A673 (cell line): Measurements from ENCODE around the gene CACNA2D2. TPM values are rescaled to one million over a fixed set of nuclear protein-coding genes. Genes with fewer than 3 reads are reported as not detected.

ENCODE experiments used
- BruUV-seq: library from RNA; stranded (reverse); fragments of 400-500 nt; replicated peaks from 2 replicates; lab custom pipeline; 2021; lab: Mats Ljungman, UMichigan
- CTCF ChIA-PET: fragments of 300-600 bp; sonication (Branson Sonifier 250); formaldehyde crosslinking; loops from one replicate; lab custom pipeline; 2022; ENCODE audit warnings: antibody characterized with exemption; lab: Charles Lee
- POLR2A ChIA-PET: fragments of 300-600 bp; sonication (Branson Sonifier 250); formaldehyde crosslinking; loops from one replicate; lab custom pipeline; 2022; ENCODE audit warnings: antibody characterized with exemption; ENCODE audit not compliant: low non-redundant PET; lab: Charles Lee
- DNase-seq: peaks from one replicate; pipeline ENCODE4 v3.0.0-alpha.2; 2015; ENCODE audit warnings: low spot score
- H3K27ac ChIP-seq: fragments of 200-600 bp; sonication (generic); 2 replicates; pipeline ENCODE4 v1.5.1; 2016; ENCODE audit warnings: mixed run types, low read depth, mild to moderate bottlenecking, mixed read lengths, antibody characterized with exemption, low read length; ENCODE audit not compliant: poor library complexity, severe bottlenecking
- H3K27me3 ChIP-seq: fragments of 200-600 bp; sonication (generic); replicated peaks from 2 replicates; pipeline ENCODE4 v1.6.1; 2017; ENCODE audit warnings: mixed run types, low read depth, mild to moderate bottlenecking, mixed read lengths, antibody characterized with exemption, low read length; ENCODE audit not compliant: insufficient read depth, poor library complexity
- H3K36me3 ChIP-seq: fragments of 200-600 bp; sonication (generic); 2 replicates; pipeline ENCODE4 v1.6.1; 2016; ENCODE audit warnings: mixed run types, mild to moderate bottlenecking, mixed read lengths, antibody characterized with exemption, low read length; ENCODE audit not compliant: insufficient read depth, poor library complexity, severe bottlenecking
- H3K4me1 ChIP-seq: fragments of 200-600 bp; sonication (generic); 2 replicates; pipeline ENCODE4 v1.6.1; 2017; ENCODE audit warnings: mixed run types, mild to moderate bottlenecking, mixed read lengths, antibody characterized with exemption, low read length; ENCODE audit not compliant: insufficient read depth, poor library complexity, severe bottlenecking
- H3K4me3 ChIP-seq: fragments of 200-600 bp; sonication (generic); 2 replicates; pipeline ENCODE4 v1.5.1; 2016; ENCODE audit warnings: low read depth, mixed run types, mild to moderate bottlenecking, mixed read lengths, low read length; ENCODE audit not compliant: poor library complexity, severe bottlenecking
- H3K9me3 ChIP-seq: fragments of 200-600 bp; sonication (generic); 2 replicates; pipeline ENCODE4 v1.6.1; 2016; ENCODE audit warnings: mixed run types, low read depth, mild to moderate bottlenecking, mixed read lengths, antibody characterized with exemption, low read length; ENCODE audit not compliant: poor library complexity, severe bottlenecking
- EZH2 ChIP-seq: fragments of 200-600 bp; sonication (generic); IDR thresholded peaks from 2 replicates; pipeline ENCODE4 v1.6.1; 2017; ENCODE audit warnings: borderline replicate concordance, low read depth, mild to moderate bottlenecking, mixed read lengths, antibody characterized with exemption, low read length; ENCODE audit not compliant: poor library complexity, severe bottlenecking
- intact Hi-C: fragments of 100-400 bp; cut with micrococcal nuclease; formaldehyde crosslinking; loops from one replicate; pipeline ENCODE4 v1.10.0; 2022; ENCODE audit not compliant: unreplicated experiment
- total RNA-seq: library from RNA; stranded (reverse); gene quantifications from 2 replicates; pipeline ENCODE4 v1.2.3, GENCODE V29; 2021
- TF ChIP-seq, protein P1 (sequence below): fragments of 300-800, 200-600 bp; sonication (generic); conservative IDR thresholded peaks from 2 replicates; pipeline ENCODE4 v1.5.1; 2017; ENCODE audit warnings: low read depth, mild to moderate bottlenecking, antibody characterized with exemption, low read length, moderate library complexity, mixed read lengths

Gene CACNA2D2
- total RNA-seq, 1 experiment from 2014 or later: 0.17 TPM

DNA sequence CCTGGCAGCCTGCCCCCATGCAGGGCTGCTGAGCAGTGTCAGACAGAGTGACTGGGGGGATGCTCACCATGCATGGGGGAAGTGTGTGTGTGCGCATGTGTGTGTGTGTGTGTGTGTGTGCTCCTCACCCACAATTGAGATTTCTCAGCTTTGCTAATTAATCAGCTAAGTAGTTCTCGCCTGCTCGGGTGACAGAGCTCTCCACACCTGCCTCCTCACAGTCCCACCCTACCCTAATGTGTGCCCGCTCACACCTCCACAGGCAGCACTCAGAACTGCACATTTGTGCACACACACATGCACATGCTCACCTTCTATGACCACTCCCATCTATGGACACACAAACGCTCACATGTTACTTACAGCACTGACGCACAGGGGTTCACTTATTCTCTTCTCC is 37.3 kb downstream of the CACNA2D2 start:
- no peak for TF ChIP-seq EZH2
- TF ChIP-seq, protein P1, sequence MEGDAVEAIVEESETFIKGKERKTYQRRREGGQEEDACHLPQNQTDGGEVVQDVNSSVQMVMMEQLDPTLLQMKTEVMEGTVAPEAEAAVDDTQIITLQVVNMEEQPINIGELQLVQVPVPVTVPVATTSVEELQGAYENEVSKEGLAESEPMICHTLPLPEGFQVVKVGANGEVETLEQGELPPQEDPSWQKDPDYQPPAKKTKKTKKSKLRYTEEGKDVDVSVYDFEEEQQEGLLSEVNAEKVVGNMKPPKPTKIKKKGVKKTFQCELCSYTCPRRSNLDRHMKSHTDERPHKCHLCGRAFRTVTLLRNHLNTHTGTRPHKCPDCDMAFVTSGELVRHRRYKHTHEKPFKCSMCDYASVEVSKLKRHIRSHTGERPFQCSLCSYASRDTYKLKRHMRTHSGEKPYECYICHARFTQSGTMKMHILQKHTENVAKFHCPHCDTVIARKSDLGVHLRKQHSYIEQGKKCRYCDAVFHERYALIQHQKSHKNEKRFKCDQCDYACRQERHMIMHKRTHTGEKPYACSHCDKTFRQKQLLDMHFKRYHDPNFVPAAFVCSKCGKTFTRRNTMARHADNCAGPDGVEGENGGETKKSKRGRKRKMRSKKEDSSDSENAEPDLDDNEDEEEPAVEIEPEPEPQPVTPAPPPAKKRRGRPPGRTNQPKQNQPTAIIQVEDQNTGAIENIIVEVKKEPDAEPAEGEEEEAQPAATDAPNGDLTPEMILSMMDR: no peak
- ChIA-PET POLR2A (no interaction called here), CTCF (no interaction called here)
- Histone ChIP-seq H3K36me3 (no peaks in the 10 kb centered on the region), H3K27ac (no peak overlapping the region), H3K4me1 (no peaks in the 10 kb centered on the region), H3K27me3 (no peaks in the 10 kb centered on the region), H3K4me3 (no peak overlapping the region), H3K9me3 (no peaks in the 10 kb centered on the region)
- intact Hi-C loops: no loop called here
- no TSS peak for BruUV-seq
- DNase-seq: no peak

DNA sequence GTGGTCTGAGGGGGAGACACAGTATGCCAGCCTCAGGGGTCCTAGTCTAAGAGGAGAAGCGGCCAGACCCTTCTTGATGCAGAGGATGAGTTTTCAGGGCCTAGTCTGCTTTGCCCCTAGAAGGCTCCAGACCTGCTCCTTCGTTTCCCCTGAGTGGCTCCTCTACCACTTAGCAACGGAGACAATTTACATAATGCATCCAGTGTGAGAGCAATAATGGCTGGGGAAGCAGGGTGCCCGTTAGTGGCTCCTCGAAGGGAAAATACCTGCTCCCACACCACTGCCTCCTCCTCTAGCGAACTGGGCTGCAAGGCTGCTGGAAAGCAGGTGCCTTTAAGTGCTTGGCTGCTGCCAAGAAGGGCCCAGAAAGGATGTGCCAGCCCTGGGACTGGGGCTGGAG is 38.9 kb downstream of the CACNA2D2 start:
- CTCF ChIA-PET: no interaction called here
- Histone ChIP-seq H3K27me3 (no peaks in the 10 kb centered on the region), H3K27ac (no peak overlapping the region), H3K36me3 (no peaks in the 10 kb centered on the region), H3K4me1 (no peaks in the 10 kb centered on the region), H3K4me3 (no peak overlapping the region), H3K9me3 (no peaks in the 10 kb centered on the region)
- POLR2A ChIA-PET: no interaction called here
- intact Hi-C loops: no loop called here
- DNase-seq: no peak
- TF ChIP-seq, protein P1: no peak
- no peak for TF ChIP-seq EZH2
- no TSS peak for BruUV-seq

DNA sequence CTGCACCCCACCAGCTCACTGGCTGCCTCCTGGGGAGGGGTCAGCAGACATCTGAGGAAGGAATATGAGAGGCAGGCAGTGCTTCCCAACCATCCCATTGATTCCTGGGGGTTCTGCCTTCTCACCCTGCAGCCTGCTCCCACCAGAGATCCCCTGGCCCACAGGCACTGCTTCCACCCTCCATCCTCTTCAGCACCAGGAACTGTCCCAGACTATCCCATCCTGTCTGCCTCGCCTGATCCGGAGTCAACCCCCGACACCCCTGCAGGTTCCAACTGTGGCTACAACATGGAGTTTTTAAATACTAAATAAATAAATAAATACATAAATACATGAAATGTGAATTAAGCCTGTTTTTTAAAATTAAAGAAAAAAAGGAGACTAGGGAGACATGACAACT is 43.6 kb downstream of the CACNA2D2 start:
- Histone ChIP-seq H3K4me3 (no peak overlapping the region), H3K27me3 (no peaks in the 10 kb centered on the region), H3K9me3 (no peaks in the 10 kb centered on the region), H3K4me1 (no peaks in the 10 kb centered on the region), H3K27ac (no peak overlapping the region), H3K36me3 (no peaks in the 10 kb centered on the region)
- CTCF ChIA-PET: no interaction called here
- no TSS peak for BruUV-seq
- TF ChIP-seq EZH2: no peak
- TF ChIP-seq, protein P1: no peak
- no peak for DNase-seq
- intact Hi-C loops: no loop called here
- POLR2A ChIA-PET: no interaction called here
